GM21367 (cell line): Measurements from ENCODE around the gene PSG6.
"Not testable (repeated sequence)": the region's sequence is repeated elsewhere in the genome, so short reads cannot be mapped to it uniquely, and the experiment has no call there.

Experiments
- ATAC-seq: cut with Tn5 transposase; IDR thresholded peaks from one replicate; pipeline ENCODE4 v1.9.1; 2021; ENCODE audit not compliant: unreplicated experiment

PSG6 gene

DNA sequence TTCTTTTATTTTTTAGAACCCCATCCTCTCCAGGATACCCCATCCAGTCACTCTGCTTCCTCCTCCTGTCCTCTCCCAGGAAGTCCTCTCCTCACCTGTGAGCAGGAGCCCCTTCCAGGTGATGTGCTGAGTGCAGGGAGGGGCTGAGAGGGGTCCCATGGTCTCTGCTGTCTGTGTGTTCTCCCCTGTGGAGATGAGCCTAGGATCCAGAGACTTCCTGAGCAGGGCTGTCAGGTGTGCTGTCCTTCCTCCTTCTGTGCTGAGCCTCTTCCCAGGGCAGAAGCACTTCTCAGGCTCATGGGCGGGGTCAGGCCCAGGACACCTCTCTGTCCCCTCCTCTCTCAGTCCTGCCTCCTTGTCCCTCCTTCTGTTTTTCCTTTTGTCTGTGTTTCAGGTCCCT is at the start of gene PSG6:
PSG6 (minus strand) TSS at position 261 of the 400 bp plus-strand sequence; CDS start at position 159, 102 bp downstream.
- ATAC-seq = not testable (repeated sequence)

DNA sequence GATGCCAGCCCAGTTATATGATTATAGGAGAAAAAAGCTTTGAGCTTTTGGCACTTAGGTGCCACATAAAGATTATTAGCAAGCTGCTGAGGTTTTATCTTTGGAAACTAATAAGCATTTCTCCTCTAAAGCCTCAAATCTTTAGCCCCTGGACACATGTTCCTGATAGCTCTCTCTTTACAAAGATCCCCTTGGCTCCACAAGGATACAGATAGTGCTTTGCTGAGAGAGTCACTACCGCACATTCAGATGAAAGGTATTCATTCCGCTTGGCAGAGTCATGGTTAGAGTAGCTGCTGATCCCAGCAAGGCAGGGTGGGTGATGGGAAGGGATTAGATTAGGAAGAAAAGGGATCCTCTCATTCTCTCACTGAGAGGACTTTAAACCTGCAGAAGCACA is 47.5 kb upstream of the PSG6 start:
- ATAC-seq = no peak

GRCh38 chr19:42961119-42961518 is 43.4 kb upstream of the PSG6 start:
- no peak for ATAC-seq

DNA sequence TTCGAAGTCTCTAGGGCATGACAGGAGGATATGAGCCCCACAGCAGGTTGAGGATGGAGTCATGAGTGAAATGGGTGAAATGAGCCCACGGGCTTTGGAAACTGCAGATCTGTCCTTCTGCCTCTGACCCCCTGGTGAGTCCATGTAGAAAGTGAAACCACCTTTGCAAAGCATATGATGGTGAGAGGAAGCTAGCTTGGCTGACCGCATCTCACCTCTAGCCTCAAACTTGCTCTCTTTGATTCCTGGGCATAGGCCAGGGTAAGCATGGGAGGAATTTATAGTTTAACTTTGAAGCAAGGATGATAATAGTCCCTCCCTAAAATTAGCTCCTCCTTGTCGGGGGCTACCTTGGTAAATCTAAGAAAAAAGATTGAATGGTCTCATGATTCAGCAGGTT is 34.4 kb upstream of the PSG6 start:
- ATAC-seq = not testable (repeated sequence)

DNA sequence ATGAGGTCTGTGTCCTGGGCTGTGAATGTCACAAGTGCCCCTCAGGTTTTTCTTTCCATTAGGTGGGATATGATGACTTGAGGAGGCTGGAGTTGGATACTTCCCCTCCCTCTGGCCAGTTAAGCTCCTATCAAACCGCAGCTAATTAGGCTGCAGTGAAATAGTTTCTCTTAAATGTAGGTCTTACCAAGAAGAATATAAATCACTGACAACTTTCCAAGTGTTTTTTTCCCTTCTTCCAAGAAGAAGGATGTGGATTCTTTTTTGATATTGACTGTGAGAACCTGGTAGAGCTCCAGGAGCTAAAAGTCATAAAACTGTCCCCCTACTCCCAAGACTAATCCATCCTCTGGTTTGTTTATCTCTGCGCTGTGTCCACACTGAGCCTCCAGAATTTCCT is 33.8 kb upstream of the PSG6 start:
- not testable (repeated sequence) for ATAC-seq

- no peak for ATAC-seq
These were observed 24.6 kb upstream of the PSG6 start for GRCh38 chr19:42942187-42942789.

GRCh38 chr19:42937107-42937506 is 19.4 kb upstream of the PSG6 start, which contains the start of gene PSG7:
PSG7 (minus strand) TSS chr19:42937207; CDS start chr19:42937076, 131 bp downstream.
- not testable (repeated sequence) for ATAC-seq

DNA sequence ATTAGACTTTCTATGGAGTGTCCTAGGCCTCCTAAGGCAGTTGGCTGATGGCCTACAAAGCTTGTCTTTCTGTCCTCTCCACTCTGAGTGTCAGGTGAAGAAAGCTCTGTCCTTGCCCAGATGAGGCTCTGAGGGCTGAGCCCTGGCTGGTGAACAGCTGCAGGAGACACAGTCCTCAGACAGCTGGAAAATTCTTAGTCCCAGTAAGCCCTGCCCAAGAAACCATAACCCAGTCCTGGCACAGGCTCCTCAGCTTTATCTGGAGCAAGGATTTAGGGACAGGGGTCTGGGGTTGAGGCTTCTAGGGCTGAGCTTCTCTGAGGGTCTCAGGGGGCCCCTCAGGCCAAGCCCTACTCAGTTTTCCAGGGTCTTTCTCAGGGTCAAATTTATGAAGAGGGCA is 17.0 kb upstream of the PSG6 start:
- not testable (repeated sequence) for ATAC-seq

DNA sequence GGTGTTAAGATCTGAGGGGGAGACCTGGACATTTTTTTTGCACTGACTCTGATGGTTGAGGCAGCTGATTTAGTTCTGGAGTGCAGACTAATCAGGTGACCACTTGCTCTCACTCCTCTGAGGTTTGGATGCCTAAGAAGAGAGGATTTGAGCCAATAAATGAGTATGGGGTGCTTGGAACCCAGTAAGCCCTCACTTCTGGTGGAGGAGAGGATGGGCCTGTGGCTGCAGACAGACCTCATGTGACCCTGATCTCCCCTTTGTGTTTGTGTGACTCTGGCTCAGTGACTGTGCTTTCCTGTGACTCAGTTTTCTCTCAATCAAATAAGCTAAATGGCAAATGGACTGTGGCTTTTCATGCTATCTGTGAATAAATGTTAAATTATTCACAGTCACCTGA is 16.5 kb upstream of the PSG6 start:
- not testable (repeated sequence) for ATAC-seq

DNA sequence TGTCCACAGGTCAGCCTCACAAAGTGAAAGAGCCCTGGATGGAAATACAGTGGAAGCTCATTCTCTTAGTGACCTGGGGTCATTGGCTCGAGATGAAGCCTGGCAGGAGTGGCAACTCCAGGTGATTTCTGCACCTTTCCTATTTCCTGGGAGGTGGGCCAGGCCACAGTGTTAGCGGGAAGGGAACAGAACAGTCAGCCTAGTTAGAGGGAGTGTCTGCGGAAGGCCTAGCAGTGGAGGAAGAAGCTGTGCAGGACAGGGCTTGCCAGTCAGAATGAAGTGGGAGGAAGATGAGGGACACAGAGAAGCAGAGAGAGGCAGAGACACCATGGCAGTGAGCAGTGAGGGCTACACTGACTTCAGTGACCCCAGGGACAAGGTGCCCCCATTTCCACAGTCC is 15.7 kb upstream of the PSG6 start:
- not testable (repeated sequence) for ATAC-seq

DNA sequence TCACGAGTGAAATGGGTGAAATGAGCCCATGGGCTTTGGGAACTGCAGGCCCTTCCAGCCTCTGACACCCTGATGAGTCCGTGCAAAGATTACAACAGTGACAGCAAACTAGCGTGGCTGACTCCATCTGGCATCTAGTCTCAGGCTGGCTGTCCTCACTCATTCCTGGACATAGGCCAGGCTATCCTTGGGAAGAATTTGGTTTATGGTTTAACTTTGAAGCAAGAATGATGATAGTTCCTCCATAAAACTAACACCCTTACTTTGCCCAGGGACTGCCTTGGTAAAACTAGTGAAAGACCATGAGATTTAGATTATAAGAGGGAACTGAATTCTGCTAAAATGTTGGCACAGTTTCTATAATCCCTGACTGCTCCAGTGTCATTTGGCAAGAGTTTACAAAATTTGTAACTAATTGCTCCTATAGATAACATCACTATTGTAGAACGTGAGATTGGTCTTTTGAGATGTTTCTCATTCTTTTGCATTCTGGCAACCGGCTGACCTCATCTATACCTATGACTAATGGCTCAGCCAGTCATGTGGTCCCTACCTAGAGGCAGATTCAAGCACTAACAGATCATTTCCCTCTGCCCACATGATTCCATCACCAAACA is 14.9 kb upstream of the PSG6 start:
- not testable (repeated sequence) for ATAC-seq

- ATAC-seq = not testable (repeated sequence)
These were observed 12.5 kb upstream of the PSG6 start for GRCh38 chr19:42930214-42930613.

DNA sequence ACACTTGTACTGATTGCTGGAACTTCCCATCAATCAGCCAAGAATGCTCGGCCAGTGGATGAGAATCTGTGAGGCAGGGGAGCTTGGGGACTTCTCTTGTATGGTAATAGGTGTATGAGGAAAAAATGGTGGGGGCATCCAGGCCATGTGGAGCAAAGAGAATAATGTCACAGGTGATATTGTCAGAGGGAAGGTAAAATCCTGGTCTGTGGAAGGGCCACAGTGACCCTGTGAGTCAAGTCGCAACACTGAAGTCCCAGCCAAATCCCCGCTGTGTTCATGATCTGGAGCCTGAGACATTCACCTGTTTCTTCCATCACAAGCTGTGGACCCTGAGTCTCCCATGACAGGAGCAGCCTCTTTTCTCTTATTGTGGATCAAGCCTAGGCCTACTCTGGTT is 11.2 kb upstream of the PSG6 start:
- no peak for ATAC-seq

DNA sequence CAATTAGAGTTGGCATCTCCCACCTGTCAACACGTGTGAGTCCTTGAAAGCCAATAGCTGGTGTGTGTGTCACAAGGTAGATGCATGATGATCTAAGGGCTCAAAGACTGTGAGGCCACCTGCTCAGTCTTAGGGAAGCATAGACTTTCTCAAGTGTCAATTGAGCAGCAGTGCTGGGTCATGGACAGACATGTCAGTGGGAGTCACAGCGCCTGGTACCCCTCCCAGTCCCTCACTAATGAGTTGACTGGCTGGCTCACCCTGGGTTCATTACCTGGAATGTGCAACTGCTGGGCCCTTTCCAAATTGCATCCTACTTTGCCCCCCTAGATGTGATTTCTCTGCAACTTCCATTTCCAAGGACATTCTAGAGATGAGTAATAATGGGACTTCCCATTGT is 9.1 kb upstream of the PSG6 start:
- no peak for ATAC-seq

- ATAC-seq = not testable (repeated sequence)
These were observed 5.4 kb upstream of the PSG6 start for GRCh38 chr19:42923106-42923505.

DNA sequence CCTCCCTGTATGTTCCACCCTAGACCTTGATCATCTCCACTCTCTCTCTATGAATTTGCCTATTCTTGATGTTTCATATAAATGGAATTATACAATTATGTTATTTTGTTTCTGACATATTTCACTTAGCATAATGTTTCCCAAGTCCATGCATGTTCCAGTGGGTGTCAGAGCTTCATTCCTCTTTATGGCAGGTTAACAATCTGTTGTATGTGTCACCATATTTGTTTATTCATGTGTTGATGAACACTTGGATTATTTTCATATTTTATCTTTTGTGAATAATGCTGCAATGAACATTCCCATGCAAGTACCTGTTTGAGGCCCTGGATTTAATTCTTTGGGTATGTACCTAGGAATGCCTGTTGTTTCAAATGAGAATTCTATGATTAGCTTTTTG is 3.3 kb upstream of the PSG6 start:
- ATAC-seq = not testable (repeated sequence)

DNA sequence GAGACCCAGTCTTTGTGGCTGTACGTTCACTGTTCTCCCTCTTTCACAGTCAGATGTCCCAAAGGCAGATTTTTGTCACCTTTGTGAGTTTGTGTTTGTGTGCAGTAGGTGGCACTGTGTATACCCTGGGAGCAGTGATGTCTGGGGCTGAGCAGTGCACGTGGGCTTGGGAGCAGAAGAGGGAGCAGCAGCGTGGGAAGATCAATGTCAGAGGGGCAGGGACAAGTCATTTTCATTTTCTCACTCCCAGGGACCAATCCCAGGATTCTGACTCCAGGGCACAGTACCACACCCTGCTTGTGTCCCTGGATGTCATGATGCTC is 2.0 kb upstream of the PSG6 start:
- ATAC-seq = no peak

GRCh38 chr19:42919070-42919756 is 1.5 kb upstream of the PSG6 start:
- ATAC-seq = not testable (repeated sequence)

DNA sequence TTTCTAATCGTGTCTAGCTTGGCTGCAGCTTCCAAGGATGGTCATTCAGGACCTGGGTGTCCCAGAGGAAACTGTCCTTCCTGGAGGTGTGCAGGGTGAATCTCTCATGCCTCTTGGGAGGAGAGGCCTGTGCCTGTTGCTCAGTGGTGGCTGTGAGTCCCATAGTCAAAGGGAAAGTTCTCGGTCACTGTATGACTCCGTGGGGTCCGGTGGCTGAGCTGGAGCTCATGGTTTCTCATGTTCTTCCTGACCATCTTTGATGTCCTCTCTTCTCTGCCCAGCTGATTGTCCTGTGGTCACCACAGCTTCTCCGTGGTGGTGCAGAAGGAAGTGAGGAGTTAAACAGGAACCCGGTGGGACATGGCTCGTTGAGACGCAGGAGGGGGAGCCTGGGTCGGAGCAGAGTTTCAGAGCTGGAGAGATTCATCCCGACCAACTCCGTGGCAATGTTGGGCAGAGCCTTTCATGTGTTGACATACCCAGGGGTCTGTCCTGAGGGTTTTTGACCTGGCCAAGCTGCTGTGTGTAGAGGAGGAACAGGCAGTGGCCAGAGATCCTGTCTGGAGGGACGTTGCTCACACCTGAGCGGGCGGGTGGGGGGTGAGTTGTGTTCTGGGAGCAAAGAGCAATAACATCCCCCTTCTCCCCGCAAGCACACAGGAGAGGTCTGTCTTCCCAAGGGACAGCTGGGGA is 829 bp upstream of the PSG6 start:
- not testable (repeated sequence) for ATAC-seq

- ATAC-seq = not testable (repeated sequence)
These were observed 763 bp downstream of the PSG6 start for GRCh38 chr19:42916931-42917330.

DNA sequence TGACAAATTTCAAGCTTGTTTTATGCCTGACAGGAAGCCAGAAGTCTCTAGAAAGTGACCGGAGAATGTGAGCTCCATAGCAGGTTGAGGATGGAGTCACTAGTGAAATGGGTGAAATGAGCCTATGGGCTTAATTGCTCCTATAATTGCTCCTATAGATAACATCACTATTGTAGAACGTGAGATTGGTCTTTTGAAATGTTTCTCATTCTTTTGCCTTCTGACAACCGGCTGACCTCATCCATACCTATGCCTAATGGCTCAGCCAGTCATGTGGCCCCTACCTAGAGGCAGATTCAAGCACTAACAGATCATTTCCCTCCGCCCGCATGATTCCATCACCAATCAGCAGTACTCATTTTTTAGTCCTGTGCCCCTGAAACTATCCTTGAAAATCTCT is 4.2 kb downstream of the PSG6 start:
- ATAC-seq = not testable (repeated sequence)

GRCh38 chr19:42912941-42913340 is 4.8 kb downstream of the PSG6 start:
- ATAC-seq = not testable (repeated sequence)
